Right lobe of liver (tissue), 4 donors: Measurements from ENCODE around the gene CRISP3.

Experiments
- CTCF ChIP-seq, 4 donors: fragments of 200-600 bp in 3 of 4; fragments of 450-650 bp in 1 of 4; IDR thresholded peaks; one replicate each; pipeline versions ENCODE4 v1.5.1 to v1.8.0; 2016 to 2022; ENCODE audit warnings: antibody characterized with exemption in 4 of 4, mild to moderate bottlenecking in 2 of 4
- POLR2A ChIP-seq: fragments of 450-650 bp; IDR thresholded peaks from one replicate; pipeline ENCODE4 v1.6.1; 2017; ENCODE audit warnings: antibody characterized with exemption, mild to moderate bottlenecking
- donor health status: DM: no; HTN: no; CAD: no.
- donor health status: DM: no; HTN: no; CAD: no.
- donor health status: DM: no; HTN: yes; CAD: no.

GRCh38 chr6:49693512-49693911, 50.7 kb downstream of the CRISP3 start:
- no peak for TF ChIP-seq CTCF (IDR thresholded peaks at IDR 0.05)
- no peak for TF ChIP-seq POLR2A
